ENCODE results near the gene DMAP1. TPM values are rescaled to one million over a fixed set of nuclear protein-coding genes. Genes with fewer than 3 reads are reported as not detected.

Gene DMAP1
- total and polyA plus RNA-seq, 9 of the 15 experiments (the other 6 are each of a cell fraction or from before 2014, with no cell fraction given), result 1.5 to 51.2 (median 30.3) TPM

- DNase-seq (ENCODE audit: extremely low read depth in 1 of 4, low spot score in 3 of 4), result no peak
- Histone ChIP-seq H2AFZ (ENCODE audit: low read depth, low read length) (no peak overlapping the region), H3K4me2 (ENCODE audit: insufficient read depth, low read length) (no peak overlapping the region), H4K20me1 (replicated peaks; ENCODE audit: control insufficient read depth, insufficient read depth, low read length) (peaks cover 8% of the 10 kb centered on the region; the same call in 1 of the 2 replicates), H3K27ac (ENCODE audit: extremely low read depth, low read depth, low read length) (no peak overlapping the region), H3K9ac (ENCODE audit: insufficient read depth in 1 of 2, low read depth in 2 of 2, low read length in 2 of 2) (no peak overlapping the region), H3K36me3 (ENCODE audit: control insufficient read depth, insufficient read depth, low read length) (peaks cover 2% of the 10 kb centered on the region; the same call in 1 of the 3 replicates), H3K4me1 (replicated peaks in 1 of 2; ENCODE audit: control insufficient read depth in 2 of 2, insufficient read depth in 2 of 2, low read length in 2 of 2) (peaks cover 5 to 8% of the 10 kb centered on the region in 2 experiments; a peak in 3 of 5 replicates), H3K9me3 (replicated peaks; ENCODE audit: control insufficient read depth, insufficient read depth, low read depth, low read length) (no peaks in the 10 kb centered on the region), H3K4me3 (no peak overlapping the region), H3K27me3 (ENCODE audit: control insufficient read depth in 2 of 2, insufficient read depth in 2 of 2, low read length in 2 of 2) (no peaks in the 10 kb centered on the region), H3K9me1 (ENCODE audit: control insufficient read depth, insufficient read depth, low read length) (peaks cover 11% of the 10 kb centered on the region), H3K79me2 (ENCODE audit: control insufficient read depth, insufficient read depth, low read length) (no peaks in the 10 kb centered on the region)
- 83% methylated on average over 6 of the region's 6 CpGs for WGBS (ENCODE audit: insufficient coverage, low coverage, missing lambda C conversion rate)
- no peak for TF ChIP-seq TAL1 (IDR thresholded peaks at IDR 0.05)
- TF ChIP-seq ZNF639 (CRISPR knock-in tag; conservative IDR thresholded peaks at IDR 0.05 in 1 of 2, IDR thresholded peaks at IDR 0.05 in 1 of 2), result no peak
- TF ChIP-seq ATF7 (IDR thresholded peaks at IDR 0.05), result no peak
- TF ChIP-seq STAT5A (IDR thresholded peaks at IDR 0.05; ENCODE audit: borderline replicate concordance, low read length), result no peak
- TF ChIP-seq TBP (optimal IDR thresholded peaks at IDR 0.05; ENCODE audit: low read depth, low read length), result no peak
- in situ Hi-C loops (cut with MboI), result no loop called here
- no peak for FAIRE-seq
- intact Hi-C loops (cut with micrococcal nuclease), result no loop called here
- no TSS peak for BruUV-seq (replicated peaks)
- CTCF ChIA-PET (ENCODE audit: low intra/inter-chr PET ratio), result no interaction called here
- ATAC-seq, result no peak
- POLR2A ChIA-PET, result interaction anchor here (0.6 to 2.4 kb wide), 6 partner anchors 8 to 455 kb away, joined by 3 to 12 read pairs (median 4); no protein-coding TSS in a partner anchor
Measured at GRCh38 chr1:44266400-44267344, 53.4 kb downstream of the DMAP1 start.

Data from K562 (cell line).